LNCaP clone FGC (cell line): Measurements from ENCODE around the gene NOM1.

Experiments used
- DNase-seq: peaks from one replicate; pipeline ENCODE4 v3.0.0-alpha.2; 2011; ENCODE audit warnings: low read depth
- H3K4me3 ChIP-seq: 2 replicates; pipeline ENCODE4 v1.5.1; 2011; ENCODE audit warnings: mild to moderate bottlenecking, low read depth, low read length, control low read depth
- TF ChIP-seq, protein P1 (sequence below): IDR thresholded peaks from 2 replicates; pipeline ENCODE4 v1.5.1; 2012; ENCODE audit warnings: mild to moderate bottlenecking; ENCODE audit not compliant: control insufficient read depth, insufficient read depth; ENCODE audit errors: extremely low read depth

The NOM1 gene

DNA sequence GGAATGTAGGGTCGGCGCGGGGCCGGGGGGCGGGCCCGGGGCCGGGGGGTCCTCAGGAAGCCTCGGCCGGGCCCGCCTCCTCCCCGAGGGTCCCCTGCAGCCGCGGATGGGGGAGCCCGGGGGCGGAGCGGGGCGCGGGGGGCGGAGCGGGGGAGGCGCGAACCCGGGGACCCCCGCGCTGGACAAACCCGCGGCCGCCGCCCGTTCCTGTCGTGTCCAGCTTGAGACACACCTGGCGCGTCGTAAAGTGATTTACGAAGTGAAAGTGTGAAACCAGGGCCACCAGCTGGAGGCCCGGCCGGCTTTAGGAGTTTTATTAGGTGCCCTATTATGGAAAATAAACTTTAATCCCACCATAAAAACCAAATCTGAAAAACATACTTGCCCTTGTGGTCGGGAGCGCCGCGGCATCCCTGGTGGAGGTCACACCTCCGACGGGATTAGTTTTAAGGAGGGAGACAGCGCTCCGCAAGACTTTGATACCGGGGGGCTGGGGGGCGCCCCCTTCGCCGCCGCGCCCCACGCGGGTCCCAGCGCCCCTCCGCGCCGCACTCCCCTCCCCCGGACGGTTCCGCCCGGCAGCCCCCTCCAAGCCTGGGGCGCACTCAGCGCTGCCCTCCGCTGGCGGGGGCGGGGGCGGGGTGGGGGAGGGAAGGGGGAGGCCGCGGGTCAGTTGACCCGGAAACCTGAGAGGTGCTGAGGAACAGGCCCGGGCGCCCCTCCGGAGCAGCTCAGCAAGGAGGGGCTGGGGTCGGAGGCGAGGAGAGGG lies 50.6 kb downstream of the NOM1 start:
- DNase-seq: no peak
- peak overlapping the region; percentile 58 for H3K4me3 ChIP-seq
- TF ChIP-seq, protein P1, sequence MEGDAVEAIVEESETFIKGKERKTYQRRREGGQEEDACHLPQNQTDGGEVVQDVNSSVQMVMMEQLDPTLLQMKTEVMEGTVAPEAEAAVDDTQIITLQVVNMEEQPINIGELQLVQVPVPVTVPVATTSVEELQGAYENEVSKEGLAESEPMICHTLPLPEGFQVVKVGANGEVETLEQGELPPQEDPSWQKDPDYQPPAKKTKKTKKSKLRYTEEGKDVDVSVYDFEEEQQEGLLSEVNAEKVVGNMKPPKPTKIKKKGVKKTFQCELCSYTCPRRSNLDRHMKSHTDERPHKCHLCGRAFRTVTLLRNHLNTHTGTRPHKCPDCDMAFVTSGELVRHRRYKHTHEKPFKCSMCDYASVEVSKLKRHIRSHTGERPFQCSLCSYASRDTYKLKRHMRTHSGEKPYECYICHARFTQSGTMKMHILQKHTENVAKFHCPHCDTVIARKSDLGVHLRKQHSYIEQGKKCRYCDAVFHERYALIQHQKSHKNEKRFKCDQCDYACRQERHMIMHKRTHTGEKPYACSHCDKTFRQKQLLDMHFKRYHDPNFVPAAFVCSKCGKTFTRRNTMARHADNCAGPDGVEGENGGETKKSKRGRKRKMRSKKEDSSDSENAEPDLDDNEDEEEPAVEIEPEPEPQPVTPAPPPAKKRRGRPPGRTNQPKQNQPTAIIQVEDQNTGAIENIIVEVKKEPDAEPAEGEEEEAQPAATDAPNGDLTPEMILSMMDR: no peak

DNA sequence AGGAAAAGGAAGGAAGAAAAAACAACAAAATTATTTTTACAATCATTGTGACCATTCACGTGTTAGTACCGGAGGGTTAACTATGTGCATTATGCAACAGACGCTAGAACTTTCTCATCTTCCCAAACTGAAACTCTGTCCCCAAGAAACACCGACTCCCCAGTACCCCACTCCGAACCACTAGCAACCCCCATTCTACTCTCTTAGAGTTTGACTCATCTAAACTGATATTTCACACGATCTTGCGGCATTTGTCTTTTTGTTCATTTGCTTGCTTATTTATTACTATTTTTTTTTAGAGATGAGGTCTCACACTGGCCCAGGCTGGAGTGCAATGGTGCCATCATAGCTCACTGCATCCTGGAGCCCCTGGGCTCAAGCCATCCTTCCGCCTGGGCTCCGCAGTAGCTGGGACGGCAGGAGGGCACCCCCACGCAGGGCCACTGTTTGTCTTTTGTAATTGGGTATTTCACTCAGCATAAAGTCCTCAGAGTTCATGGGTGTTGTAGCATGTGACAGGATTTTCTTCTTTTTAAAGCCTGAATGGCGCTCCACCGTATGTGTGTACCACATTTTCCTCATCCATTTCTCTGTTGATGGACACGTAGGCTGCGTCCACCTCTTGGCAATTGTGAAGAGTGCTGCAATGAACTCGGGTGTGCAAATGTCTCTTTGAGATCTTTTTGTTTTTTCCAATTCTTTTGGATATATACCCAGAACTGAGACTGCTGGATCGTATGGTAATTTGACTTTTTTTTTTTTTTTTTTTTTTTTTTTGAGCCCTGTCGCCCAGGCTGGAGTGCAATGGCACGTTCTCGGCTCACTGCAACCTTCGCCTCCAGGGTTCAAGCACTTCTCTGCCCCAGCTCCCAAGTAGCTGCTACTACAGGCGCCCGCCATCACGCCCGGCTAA lies 51.5 kb downstream of the NOM1 start:
- TF ChIP-seq, protein P1: no peak
- peak overlapping the region; percentile 58 for H3K4me3 ChIP-seq
- no peak for DNase-seq

DNA sequence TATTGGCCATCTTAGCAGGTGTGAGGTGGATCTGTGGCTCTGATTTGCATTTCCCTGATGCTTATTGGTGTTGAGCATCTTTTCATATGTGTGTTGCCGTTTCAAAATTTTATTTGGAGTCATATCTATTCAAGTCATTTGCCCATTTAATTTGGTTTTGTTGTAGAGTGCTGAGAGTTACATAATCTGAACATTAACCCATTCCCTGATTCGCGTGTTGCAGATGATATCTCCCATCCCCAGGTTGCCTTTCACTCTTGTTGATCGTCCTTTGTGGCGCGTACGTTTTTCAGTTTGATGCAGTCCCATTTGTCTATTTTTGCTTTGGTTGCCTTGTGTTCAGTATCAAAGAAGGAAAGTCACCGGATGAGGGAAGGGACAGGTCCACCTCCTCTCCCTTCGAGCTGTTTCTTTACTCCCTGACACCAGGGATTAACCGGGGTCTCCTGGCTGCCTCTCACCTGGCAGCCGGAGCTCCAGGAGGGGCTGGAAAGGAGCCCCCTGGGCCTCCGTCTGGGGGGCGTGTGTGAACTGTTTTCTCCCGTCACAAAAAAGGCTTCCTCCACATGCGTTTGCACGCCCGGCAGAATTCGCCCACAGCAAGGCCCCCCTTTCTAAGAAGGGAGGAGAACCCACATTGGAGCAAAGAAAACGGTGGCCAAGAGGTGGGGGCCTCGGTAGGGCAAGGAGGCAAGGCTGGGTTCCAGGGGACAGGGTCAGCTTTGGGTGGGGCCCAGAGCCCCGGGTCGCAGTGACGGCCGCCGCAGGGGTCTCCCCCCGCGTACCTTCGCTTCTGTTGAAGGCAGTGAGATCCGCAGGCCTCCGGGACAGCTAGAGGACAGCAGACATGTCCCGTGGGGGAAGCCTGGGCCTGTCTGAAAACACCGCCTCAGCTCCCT lies 52.7 kb downstream of the NOM1 start:
- no peak for DNase-seq

DNA sequence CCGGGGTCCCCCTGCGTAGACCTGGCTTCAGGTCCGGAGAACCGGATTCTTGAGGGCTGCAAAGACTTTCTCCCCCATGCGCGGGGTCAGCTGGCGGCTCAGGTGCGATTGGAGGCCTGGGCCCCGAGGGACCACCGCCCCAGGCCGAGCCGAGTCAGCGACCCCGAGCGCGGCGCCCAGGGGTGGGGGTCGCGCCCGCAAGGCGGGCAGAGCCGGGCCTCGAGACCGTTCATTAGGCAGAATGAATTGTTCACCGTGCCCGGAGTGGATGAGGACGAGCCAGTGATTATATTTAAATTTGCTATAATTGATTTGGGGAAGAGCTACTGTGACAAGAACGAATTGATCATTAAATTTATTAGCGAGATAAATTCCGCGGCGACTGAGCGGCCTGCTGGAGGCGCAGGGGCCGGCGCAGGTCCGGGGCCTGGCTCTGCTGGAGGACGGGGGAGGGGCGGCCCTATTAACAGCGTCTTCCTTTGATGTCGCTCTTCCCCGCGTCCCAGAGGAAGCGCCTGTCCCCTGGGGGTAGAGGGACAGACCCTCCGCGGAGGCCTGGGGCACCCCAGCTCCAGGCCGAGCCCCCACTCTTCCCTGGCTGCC lies 53.4 kb downstream of the NOM1 start:
- H3K4me3 ChIP-seq: no peak overlapping the region
- TF ChIP-seq, protein P1: no peak
- no peak for DNase-seq

More for the DNA sequence above, 52.7 kb downstream of the NOM1 start:
- H3K4me3 ChIP-seq: no peak overlapping the region
- TF ChIP-seq, protein P1: no peak

DNA sequence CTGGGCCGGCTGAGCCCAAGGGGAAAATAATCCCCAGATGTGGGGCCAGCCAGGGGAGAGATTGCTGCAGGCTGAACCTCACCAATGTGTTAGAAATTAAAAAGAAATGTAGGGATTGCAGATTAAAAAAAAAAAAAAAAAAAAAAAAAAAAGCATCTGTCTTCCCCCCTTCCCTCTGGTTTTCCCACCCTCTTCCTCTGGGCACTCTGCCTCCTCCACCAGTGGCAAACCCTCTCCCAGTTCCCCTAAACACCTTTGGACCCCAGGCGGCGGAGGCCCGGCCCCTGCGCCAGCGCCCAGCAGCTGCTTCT lies 53.9 kb downstream of the NOM1 start:
- DNase-seq: no peak
- TF ChIP-seq, protein P1: no peak
- no peak overlapping the region for H3K4me3 ChIP-seq
